Mesothelial cell of epicardium (in vitro differentiated cells): Measurements from ENCODE around the gene CENPW. TPM values are rescaled to one million over a fixed set of nuclear protein-coding genes. Genes with fewer than 3 reads are reported as not detected.

Experiments used
- DNase-seq, 2 experiments: peaks; one replicate each; pipeline ENCODE4 v3.0.0; 2021; ENCODE audit warnings: low spot score in 2 of 2; ENCODE audit not compliant: unreplicated experiment in 2 of 2
- H3K27ac Mint-ChIP-seq: 2 replicates; pipeline ENCODE4 v1.8.0; 2021; ENCODE audit warnings: mixed read lengths
- H3K27me3 Mint-ChIP-seq: 2 replicates; pipeline ENCODE4 v1.8.0; 2021; ENCODE audit warnings: low read depth, mixed read lengths
- H3K36me3 Mint-ChIP-seq: 2 replicates; pipeline ENCODE4 v1.8.0; 2021; ENCODE audit warnings: mixed read lengths
- H3K4me1 Mint-ChIP-seq: 2 replicates; pipeline ENCODE4 v1.8.0; 2021; ENCODE audit warnings: mixed read lengths
- H3K4me3 Mint-ChIP-seq: 2 replicates; pipeline ENCODE4 v1.8.0; 2021; ENCODE audit warnings: mild to moderate bottlenecking, moderate library complexity, mixed read lengths
- H3K9me3 Mint-ChIP-seq: 2 replicates; pipeline ENCODE4 v1.8.0; 2021; ENCODE audit warnings: mixed read lengths
- total RNA-seq: library from RNA; stranded (reverse); gene quantifications from 3 replicates; pipeline ENCODE4 v1.2.1, GENCODE V29; 2021
- TF ChIP-seq, protein P1 (sequence below): fragments of 200-600 bp; sonication (generic); IDR thresholded peaks from one replicate; pipeline ENCODE4 v1.5.0; 2021; ENCODE audit warnings: antibody characterized with exemption; ENCODE audit not compliant: unreplicated experiment

The CENPW gene
- total RNA-seq, 1 donor from 2014 or later = 23.8 TPM

DNA sequence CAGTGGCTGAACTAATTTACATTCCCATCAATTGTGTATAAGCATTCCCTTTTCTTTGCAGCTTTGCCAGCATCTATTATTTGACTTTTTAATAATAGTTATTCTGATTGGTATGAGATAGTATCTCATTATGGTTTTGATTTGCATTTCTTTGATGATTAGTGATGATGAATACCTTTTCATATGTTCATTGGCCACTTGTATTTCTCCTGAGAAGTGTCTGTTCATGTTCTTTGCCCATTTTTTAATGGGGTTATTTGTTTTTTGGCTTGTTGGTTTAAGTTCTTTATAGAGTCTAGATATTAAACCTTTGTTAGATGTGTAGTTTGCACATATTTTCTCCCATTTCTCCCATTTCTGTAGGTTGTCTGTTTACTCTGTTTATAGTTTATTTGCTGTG, 16.6 kb downstream of the CENPW start:
- peaks cover 50% of the 10 kb centered on the region for H3K9me3 Mint-ChIP-seq
- TF ChIP-seq, protein P1, sequence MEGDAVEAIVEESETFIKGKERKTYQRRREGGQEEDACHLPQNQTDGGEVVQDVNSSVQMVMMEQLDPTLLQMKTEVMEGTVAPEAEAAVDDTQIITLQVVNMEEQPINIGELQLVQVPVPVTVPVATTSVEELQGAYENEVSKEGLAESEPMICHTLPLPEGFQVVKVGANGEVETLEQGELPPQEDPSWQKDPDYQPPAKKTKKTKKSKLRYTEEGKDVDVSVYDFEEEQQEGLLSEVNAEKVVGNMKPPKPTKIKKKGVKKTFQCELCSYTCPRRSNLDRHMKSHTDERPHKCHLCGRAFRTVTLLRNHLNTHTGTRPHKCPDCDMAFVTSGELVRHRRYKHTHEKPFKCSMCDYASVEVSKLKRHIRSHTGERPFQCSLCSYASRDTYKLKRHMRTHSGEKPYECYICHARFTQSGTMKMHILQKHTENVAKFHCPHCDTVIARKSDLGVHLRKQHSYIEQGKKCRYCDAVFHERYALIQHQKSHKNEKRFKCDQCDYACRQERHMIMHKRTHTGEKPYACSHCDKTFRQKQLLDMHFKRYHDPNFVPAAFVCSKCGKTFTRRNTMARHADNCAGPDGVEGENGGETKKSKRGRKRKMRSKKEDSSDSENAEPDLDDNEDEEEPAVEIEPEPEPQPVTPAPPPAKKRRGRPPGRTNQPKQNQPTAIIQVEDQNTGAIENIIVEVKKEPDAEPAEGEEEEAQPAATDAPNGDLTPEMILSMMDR = no peak
- no peak overlapping the region for H3K27ac Mint-ChIP-seq
- no peaks in the 10 kb centered on the region for H3K27me3 Mint-ChIP-seq
- H3K4me3 Mint-ChIP-seq = no peak overlapping the region
- H3K36me3 Mint-ChIP-seq = peaks cover 46% of the 10 kb centered on the region
- no peaks in the 10 kb centered on the region for H3K4me1 Mint-ChIP-seq
- DNase-seq = no peak

GRCh38 chr6:126359936-126360537, 20.1 kb downstream of the CENPW start:
- Mint-ChIP-seq H3K9me3 (peaks cover 47% of the 10 kb centered on the region), H3K27me3 (no peaks in the 10 kb centered on the region), H3K27ac (no peak overlapping the region), H3K4me1 (no peaks in the 10 kb centered on the region), H3K36me3 (peaks cover 46% of the 10 kb centered on the region), H3K4me3 (no peak overlapping the region)
- no peak for DNase-seq
- TF ChIP-seq, protein P1 = no peak

DNA sequence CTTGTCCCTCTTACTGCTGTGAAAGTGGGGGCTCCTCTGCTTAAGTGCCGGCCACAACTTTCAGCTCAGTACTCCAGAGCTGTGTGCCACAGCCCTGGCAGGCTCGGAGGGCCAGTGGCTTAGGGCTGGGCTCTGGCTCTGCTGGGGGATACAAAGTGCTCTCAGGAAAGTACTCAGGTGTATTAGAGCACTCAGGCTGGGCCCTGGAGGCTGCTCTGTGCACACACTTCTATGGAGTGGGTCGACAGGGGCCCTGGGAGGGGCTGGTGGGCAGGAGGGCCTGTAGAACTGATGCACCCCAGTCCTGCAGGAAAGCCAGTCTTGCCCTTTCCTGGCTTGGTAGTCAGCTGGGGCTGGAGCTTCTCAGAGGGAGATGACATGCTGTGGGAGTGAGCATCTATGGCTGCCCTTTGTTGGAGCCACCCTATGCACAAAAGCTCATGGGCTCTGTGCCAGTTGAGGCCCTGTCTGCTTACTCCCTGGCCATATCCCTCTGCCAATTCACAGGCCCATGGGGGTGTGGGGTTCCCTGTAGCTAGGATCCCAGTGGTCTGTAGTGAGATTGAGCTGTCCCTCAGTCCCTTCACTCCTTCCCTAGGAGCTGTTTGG, 22.0 kb downstream of the CENPW start:
- no peaks in the 10 kb centered on the region for H3K27me3 Mint-ChIP-seq
- TF ChIP-seq, protein P1 = no peak
- no peak overlapping the region for H3K4me3 Mint-ChIP-seq
- no peaks in the 10 kb centered on the region for H3K4me1 Mint-ChIP-seq
- H3K27ac Mint-ChIP-seq = no peak overlapping the region
- peaks cover 39% of the 10 kb centered on the region for H3K36me3 Mint-ChIP-seq
- no peak for DNase-seq
- peaks cover 40% of the 10 kb centered on the region for H3K9me3 Mint-ChIP-seq

- peaks cover 25% of the 10 kb centered on the region for H3K36me3 Mint-ChIP-seq
- H3K4me3 Mint-ChIP-seq = no peak overlapping the region
- TF ChIP-seq, protein P1 = no peak
- H3K4me1 Mint-ChIP-seq = no peaks in the 10 kb centered on the region
- H3K27ac Mint-ChIP-seq = no peak overlapping the region
- H3K27me3 Mint-ChIP-seq = no peaks in the 10 kb centered on the region
- peaks cover 43% of the 10 kb centered on the region for H3K9me3 Mint-ChIP-seq
- no peak for DNase-seq
These were observed 27.9 kb downstream of the CENPW start for GRCh38 chr6:126367849-126368248.

GRCh38 chr6:126372626-126373025, 32.7 kb downstream of the CENPW start:
- Mint-ChIP-seq H3K9me3 (peaks cover 40% of the 10 kb centered on the region), H3K27me3 (no peaks in the 10 kb centered on the region), H3K27ac (no peak overlapping the region), H3K36me3 (peaks cover 34% of the 10 kb centered on the region), H3K4me3 (no peak overlapping the region), H3K4me1 (no peaks in the 10 kb centered on the region)
- DNase-seq = no peak
- TF ChIP-seq, protein P1 = no peak
